Measurements from ENCODE around the gene PTPRCAP. TPM values are rescaled to one million over a fixed set of nuclear protein-coding genes. Genes with fewer than 3 reads are reported as not detected.

PTPRCAP gene
- total and polyA plus RNA-seq, 9 of the 15 experiments (the other 6 are each of a cell fraction or from before 2014, with no cell fraction given) = 0.22 to 2.0 (median 1.1) TPM; not detected in 4

DNA sequence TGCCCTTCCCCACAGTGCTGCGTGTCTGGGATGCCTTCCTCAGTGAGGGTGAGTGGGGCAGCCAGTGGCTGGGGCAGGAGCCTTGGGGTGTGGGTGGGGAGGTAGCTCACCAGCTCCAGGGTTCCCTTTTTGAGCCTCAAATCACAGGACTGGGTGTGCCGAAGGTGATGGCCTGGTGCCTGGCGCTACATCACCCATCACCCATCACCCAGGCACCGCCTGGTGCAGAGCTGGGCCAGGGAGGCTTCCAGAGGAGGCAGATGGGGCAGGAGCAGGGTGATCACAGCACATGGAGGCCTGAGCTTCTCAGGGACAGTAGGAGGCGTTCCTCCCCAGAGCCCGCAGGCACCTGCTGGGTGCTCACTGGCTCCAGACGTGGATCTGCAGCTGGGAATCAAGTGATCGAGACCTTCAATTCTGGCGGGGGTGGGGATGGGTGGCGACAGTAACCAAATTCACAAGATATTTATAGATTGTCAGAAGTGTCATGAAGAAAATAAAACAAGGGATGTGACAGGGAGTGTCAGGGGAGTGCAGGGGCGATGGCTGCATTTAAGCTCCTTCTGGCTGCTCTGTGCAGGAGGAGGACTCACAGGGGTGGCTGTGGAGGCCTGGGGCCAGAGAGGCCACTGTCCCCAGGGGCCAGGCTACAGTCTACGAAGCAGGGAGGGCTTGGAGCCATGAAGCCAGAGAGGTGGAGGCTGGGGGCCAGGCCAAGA is 30.4 kb downstream of the PTPRCAP start:
- intact Hi-C loops (cut with micrococcal nuclease) = no loop called here
- H3K79me2 ChIP-seq (ENCODE audit: control insufficient read depth, insufficient read depth, low read length) = no peaks in the 10 kb centered on the region
- POLR2A ChIA-PET = interaction anchor here (0.6 to 1.6 kb wide), 6 partner anchors 10 to 141 kb away, joined by 3 to 7 read pairs (median 3); no protein-coding TSS in a partner anchor
- no peaks in the 10 kb centered on the region for H3K9me1 ChIP-seq (ENCODE audit: control insufficient read depth, insufficient read depth, low read length)
- CTCF ChIA-PET (ENCODE audit: low intra/inter-chr PET ratio) = interaction anchor here (0.6 kb wide), 2 partner anchors 8 to 60 kb away, joined by 3 read pairs; no protein-coding TSS in a partner anchor
- peak; percentile 40 for ATAC-seq
- H3K4me3 ChIP-seq = no peak overlapping the region
- peak in 1 of 4 experiments; percentile 32 for DNase-seq (ENCODE audit: extremely low read depth in 1 of 4, low spot score in 3 of 4)
- H2AFZ ChIP-seq (ENCODE audit: low read depth, low read length) = no peak overlapping the region
- no peaks in the 10 kb centered on the region for H3K27me3 ChIP-seq (ENCODE audit: control insufficient read depth in 2 of 2, insufficient read depth in 2 of 2, low read length in 2 of 2)
- in situ Hi-C loops (cut with MboI) = no loop called here
- H3K4me1 ChIP-seq (replicated peaks in 1 of 2; ENCODE audit: control insufficient read depth in 2 of 2, insufficient read depth in 2 of 2, low read length in 2 of 2) = peaks cover 21 to 78% of the 10 kb centered on the region in 2 experiments
- H3K27ac ChIP-seq (ENCODE audit: extremely low read depth, low read depth, low read length) = no peak overlapping the region
- H3K4me2 ChIP-seq (ENCODE audit: insufficient read depth, low read length) = no peak overlapping the region
- FAIRE-seq = no peak
- H4K20me1 ChIP-seq (replicated peaks; ENCODE audit: control insufficient read depth, insufficient read depth, low read length) = no peaks in the 10 kb centered on the region
- H3K36me3 ChIP-seq (ENCODE audit: control insufficient read depth, insufficient read depth, low read length) = no peaks in the 10 kb centered on the region
- 19% methylated on average over 9 of the region's 12 CpGs for WGBS (ENCODE audit: insufficient coverage, low coverage, missing lambda C conversion rate)
- no peaks in the 10 kb centered on the region for H3K9me3 ChIP-seq (replicated peaks; ENCODE audit: control insufficient read depth, insufficient read depth, low read depth, low read length)
- no TSS peak for BruUV-seq (replicated peaks)
- peak overlapping the region in 1 of 2 experiments; percentile 79; a peak in 2 of 4 replicates for H3K9ac ChIP-seq (ENCODE audit: insufficient read depth in 1 of 2, low read depth in 2 of 2, low read length in 2 of 2)
- TF ChIP-seq, protein P1, sequence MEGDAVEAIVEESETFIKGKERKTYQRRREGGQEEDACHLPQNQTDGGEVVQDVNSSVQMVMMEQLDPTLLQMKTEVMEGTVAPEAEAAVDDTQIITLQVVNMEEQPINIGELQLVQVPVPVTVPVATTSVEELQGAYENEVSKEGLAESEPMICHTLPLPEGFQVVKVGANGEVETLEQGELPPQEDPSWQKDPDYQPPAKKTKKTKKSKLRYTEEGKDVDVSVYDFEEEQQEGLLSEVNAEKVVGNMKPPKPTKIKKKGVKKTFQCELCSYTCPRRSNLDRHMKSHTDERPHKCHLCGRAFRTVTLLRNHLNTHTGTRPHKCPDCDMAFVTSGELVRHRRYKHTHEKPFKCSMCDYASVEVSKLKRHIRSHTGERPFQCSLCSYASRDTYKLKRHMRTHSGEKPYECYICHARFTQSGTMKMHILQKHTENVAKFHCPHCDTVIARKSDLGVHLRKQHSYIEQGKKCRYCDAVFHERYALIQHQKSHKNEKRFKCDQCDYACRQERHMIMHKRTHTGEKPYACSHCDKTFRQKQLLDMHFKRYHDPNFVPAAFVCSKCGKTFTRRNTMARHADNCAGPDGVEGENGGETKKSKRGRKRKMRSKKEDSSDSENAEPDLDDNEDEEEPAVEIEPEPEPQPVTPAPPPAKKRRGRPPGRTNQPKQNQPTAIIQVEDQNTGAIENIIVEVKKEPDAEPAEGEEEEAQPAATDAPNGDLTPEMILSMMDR (IDR thresholded peaks at IDR 0.05 in 2 of 3, conservative IDR thresholded peaks at IDR 0.05 in 1 of 3; ENCODE audit: insufficient read depth in 2 of 3, low read depth in 1 of 3, low read length in 3 of 3) = peak in 2 of 3 experiments; percentile 21 to 32; a peak in 3 of 6 replicates
- TF ChIP-seq TEAD1 (CRISPR knock-in tag; IDR thresholded peaks at IDR 0.05) (no peak), BHLHE40 (IDR thresholded peaks at IDR 0.05; ENCODE audit: low read length) (no peak), ATF7 (IDR thresholded peaks at IDR 0.05) (no peak), RUNX1 (IDR thresholded peaks at IDR 0.05; ENCODE audit: low read depth) (no peak), ZNF174 (CRISPR knock-in tag; IDR thresholded peaks at IDR 0.05) (no peak), ZNF785 (CRISPR knock-in tag; IDR thresholded peaks at IDR 0.05) (no peak), CTBP1 (IDR thresholded peaks at IDR 0.05; ENCODE audit: borderline replicate concordance) (no peak), SP2 (IDR thresholded peaks at IDR 0.05; ENCODE audit: extremely low read depth, low read depth, low read length, poor library complexity, severe bottlenecking) (no peak), SIN3A (IDR thresholded peaks at IDR 0.05; ENCODE audit: borderline replicate concordance in 2 of 2, control insufficient read depth in 1 of 2, low read depth in 2 of 2, low read length in 2 of 2) (no peak), MED1 (CRISPR knock-in tag; IDR thresholded peaks at IDR 0.05; ENCODE audit: borderline replicate concordance) (no peak), ZNF707 (CRISPR knock-in tag; conservative IDR thresholded peaks at IDR 0.05) (no peak), CCAR2 (IDR thresholded peaks at IDR 0.05; ENCODE audit: low read depth, low read length) (no peak), C11orf30 (IDR thresholded peaks at IDR 0.05; ENCODE audit: low read depth) (no peak), FOXJ3 (CRISPR knock-in tag; IDR thresholded peaks at IDR 0.05) (no peak), ZNF224 (CRISPR knock-in tag; IDR thresholded peaks at IDR 0.05) (no peak), FIP1L1 (IDR thresholded peaks at IDR 0.05; ENCODE audit: low read depth, low read length, poor library complexity, severe bottlenecking) (no peak), CBX3 (IDR thresholded peaks at IDR 0.05; ENCODE audit: borderline replicate concordance in 1 of 2, low read length in 2 of 2) (no peak), HOXB6 (CRISPR knock-in tag; IDR thresholded peaks at IDR 0.05; ENCODE audit: borderline replicate concordance) (no peak)
- TF ChIP-seq, protein P2, sequence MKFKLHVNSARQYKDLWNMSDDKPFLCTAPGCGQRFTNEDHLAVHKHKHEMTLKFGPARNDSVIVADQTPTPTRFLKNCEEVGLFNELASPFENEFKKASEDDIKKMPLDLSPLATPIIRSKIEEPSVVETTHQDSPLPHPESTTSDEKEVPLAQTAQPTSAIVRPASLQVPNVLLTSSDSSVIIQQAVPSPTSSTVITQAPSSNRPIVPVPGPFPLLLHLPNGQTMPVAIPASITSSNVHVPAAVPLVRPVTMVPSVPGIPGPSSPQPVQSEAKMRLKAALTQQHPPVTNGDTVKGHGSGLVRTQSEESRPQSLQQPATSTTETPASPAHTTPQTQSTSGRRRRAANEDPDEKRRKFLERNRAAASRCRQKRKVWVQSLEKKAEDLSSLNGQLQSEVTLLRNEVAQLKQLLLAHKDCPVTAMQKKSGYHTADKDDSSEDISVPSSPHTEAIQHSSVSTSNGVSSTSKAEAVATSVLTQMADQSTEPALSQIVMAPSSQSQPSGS (CRISPR knock-in tag; IDR thresholded peaks at IDR 0.05) = no peak
